ENCODE results near the gene CC2D2B.

DNA sequence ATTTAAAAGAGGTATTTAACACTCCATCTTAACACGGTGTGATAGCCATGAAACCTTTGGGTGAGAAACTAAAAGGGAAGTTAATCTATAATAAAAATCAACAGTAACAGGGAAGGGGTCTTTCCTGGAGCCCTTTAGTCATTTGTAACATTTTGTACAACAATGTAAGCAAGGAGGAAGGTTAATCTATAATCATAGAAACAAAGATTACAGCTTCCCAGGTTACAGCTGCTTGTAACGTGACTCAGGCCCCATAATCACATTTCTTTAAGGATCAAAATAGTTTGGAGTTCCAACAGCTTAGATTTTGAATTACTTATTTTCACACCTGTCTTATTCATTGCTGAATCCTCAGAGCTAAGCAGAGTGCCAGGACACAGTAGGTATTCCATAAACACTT is 17.9 kb upstream of the CC2D2B start:
- no peak for TF ChIP-seq CTCF (IDR thresholded peaks at IDR 0.05)
- TF ChIP-seq POLR2A (IDR thresholded peaks at IDR 0.05), result no peak
